Spleen (tissue), 11 donors: ENCODE data around the gene VWF. TPM values are rescaled to one million over a fixed set of nuclear protein-coding genes. Genes with fewer than 3 reads are reported as not detected.
"Not testable (repeated sequence)": the region's sequence is repeated elsewhere in the genome, so short reads cannot be mapped to it uniquely, and the experiment has no call there.

Experiments
- DNase-seq: peaks from one replicate; pipeline ENCODE4 v3.0.0-alpha.2; 2020
- H3K27ac ChIP-seq, 8 donors: fragments of 200-600 bp; sonication (generic) in 7 of 8; 1 replicate in 4 of 8; 2 replicates in 4 of 8; pipeline versions ENCODE4 v1.5.0 to v1.8.0; 2016 to 2021; ENCODE audit warnings: inconsistent platforms in 4 of 8, mild to moderate bottlenecking in 4 of 8, moderate library complexity in 1 of 8
- H3K27me3 ChIP-seq, 7 donors: fragments of 200-600 bp; sonication (generic) in 6 of 7; replicated peaks in 1 of 7; 1 replicate in 4 of 7; 2 replicates in 3 of 7; pipeline versions ENCODE4 v1.5.0 to v1.8.0; 2016 to 2021; ENCODE audit warnings: inconsistent platforms in 3 of 7, mild to moderate bottlenecking in 1 of 7
- H3K36me3 ChIP-seq, 6 donors: fragments of 200-600 bp; sonication (generic) in 5 of 6; 1 replicate in 4 of 6; 2 replicates in 2 of 6; pipeline versions ENCODE4 v1.5.0 to v1.8.0; 2016 to 2021; ENCODE audit warnings: inconsistent platforms in 2 of 6
- H3K4me1 ChIP-seq, 6 donors: fragments of 200-600 bp; sonication (generic) in 5 of 6; 1 replicate in 3 of 6; 2 replicates in 3 of 6; pipeline versions ENCODE4 v1.5.0 to v1.8.0; 2016 to 2021; ENCODE audit warnings: inconsistent platforms in 3 of 6
- H3K4me3 ChIP-seq, 8 donors: fragments of 200-600 bp; sonication (generic) in 7 of 8; 1 replicate in 4 of 8; 2 replicates in 4 of 8; pipeline versions ENCODE4 v1.5.0 to v1.8.0; 2016 to 2021; ENCODE audit warnings: inconsistent platforms in 4 of 8, mild to moderate bottlenecking in 4 of 8, moderate library complexity in 2 of 8
- H3K9me3 ChIP-seq, 8 donors: fragments of 200-600 bp; sonication (generic) in 7 of 8; 1 replicate in 4 of 8; 2 replicates in 4 of 8; pipeline versions ENCODE4 v1.5.0 to v1.8.0; 2016 to 2021; ENCODE audit warnings: inconsistent platforms in 4 of 8
- CTCF ChIP-seq, 11 experiments: fragments of 200-600 bp in 7 of 11; fragments of 450-650 bp in 4 of 11; sonication (generic) in 4 of 11; IDR thresholded peaks in 8 of 11; conservative IDR thresholded peaks in 3 of 11; 1 replicate in 7 of 11; 2 replicates in 4 of 11; pipeline versions ENCODE4 v1.4.0 to v1.8.0; 2016 to 2021; ENCODE audit warnings: antibody characterized with exemption in 11 of 11, inconsistent platforms in 4 of 11, mild to moderate bottlenecking in 1 of 11
- POLR2A ChIP-seq, 3 donors: fragments of 450-650 bp; IDR thresholded peaks; one replicate each; pipeline ENCODE4 v1.5.1; 2017; ENCODE audit warnings: antibody characterized with exemption in 3 of 3, mild to moderate bottlenecking in 1 of 3
- POLR2AphosphoS5 ChIP-seq, 3 donors: sonication (generic); formaldehyde crosslinking; IDR thresholded peaks; one replicate each; pipeline ENCODE4 v1.5.1; 2017; ENCODE audit warnings: antibody characterized with exemption in 3 of 3
- WGBS, 5 donors: extraction: QIAGEN DNeasy Blood & Tissue Kit in 3 of 5; methylation state at CpG; one replicate each; pipeline versions ENCODE4 v1.1.5 to v1.1.7; 2013 to 2018; 5-methylcytosine and 5-hydroxymethylcytosine counted together
- intact Hi-C: fragments of 100-400 bp; cut with DNase I; formaldehyde crosslinking; loops from one replicate; pipeline ENCODE4 v1.15.0; 2023; ENCODE audit warnings: low total_unique reads
- polyA plus RNA-seq, 3 donors: library from polyadenylated mRNA; stranded (reverse); fragments of 200-250 nt; gene quantifications; one replicate each; pipeline ENCODE4 v1.2.1, GENCODE V29; 2013
- total RNA-seq, 7 donors: library from RNA; depleted of rRNA in 3 of 7; stranded (reverse); fragments of >200 nt in 3 of 7; fragmentation: NEBNext Ultra II Directional in 4 of 7; extraction: Animal tissue kit (Norgen Biotek cat#: 25700) in 4 of 7; gene quantifications; one replicate each; pipeline versions ENCODE4 v1.1.0 to v1.2.1, GENCODE V29; 2016 to 2021
- donor health status: healthy with polysubstance abuse.
- donor health status: DM: no; HTN: no; CAD: no; lungs with moderate emphysema.
- donor health status: DM: no; HTN: no; CAD: no.
- donor health status: Bipolar disorder and iron deficiency.
- donor health status: healthy.
- donor health status: DM: no; HTN: no; CAD: no.
- donor health status: DM: yes; HTN: yes; CAD: no.

The VWF gene
- total and polyA plus RNA-seq, 10 donors = 12.9 to 957 (median 321) TPM

DNA sequence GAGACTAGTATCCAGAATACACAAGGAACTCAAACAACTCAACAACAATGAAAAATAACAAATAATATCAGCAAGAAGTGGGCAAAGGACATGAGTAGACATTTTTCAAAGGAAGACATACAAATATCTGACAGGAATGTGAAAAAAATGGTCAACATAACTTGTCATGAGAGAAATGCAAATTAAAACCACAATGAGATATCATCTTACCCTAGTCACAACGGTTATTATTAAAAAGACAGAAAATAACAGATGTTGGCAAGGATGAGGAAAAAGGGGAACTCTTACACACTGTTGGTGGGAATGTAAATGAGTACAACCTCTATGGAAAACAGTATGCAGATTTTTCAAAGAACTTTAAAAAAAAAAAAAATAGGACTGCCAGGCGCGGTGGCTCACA lies 20.4 kb downstream of the VWF start:
- no peak for DNase-seq
- H3K27me3 ChIP-seq = peaks cover 0 to under 1% (median 0%) of the 10 kb centered on the region in 7 donors
- H3K9me3 ChIP-seq = peaks cover 0 to 1% (median 0%) of the 10 kb centered on the region in 8 donors
- H3K36me3 ChIP-seq = no peaks in the 10 kb centered on the region
- H3K4me1 ChIP-seq = peaks cover 0 to 4% (median 0%) of the 10 kb centered on the region in 6 donors
- H3K27ac ChIP-seq = no peak overlapping the region
- intact Hi-C loops = no loop called here
- H3K4me3 ChIP-seq = no peak overlapping the region
- 26 to 68% (median 41%) methylated on average over 3 of the region's 3 CpGs for WGBS, 5 donors
- TF ChIP-seq POLR2AphosphoS5 (IDR thresholded peaks at IDR 0.05) = no peak
- TF ChIP-seq POLR2A (IDR thresholded peaks at IDR 0.05) = no peak

DNA sequence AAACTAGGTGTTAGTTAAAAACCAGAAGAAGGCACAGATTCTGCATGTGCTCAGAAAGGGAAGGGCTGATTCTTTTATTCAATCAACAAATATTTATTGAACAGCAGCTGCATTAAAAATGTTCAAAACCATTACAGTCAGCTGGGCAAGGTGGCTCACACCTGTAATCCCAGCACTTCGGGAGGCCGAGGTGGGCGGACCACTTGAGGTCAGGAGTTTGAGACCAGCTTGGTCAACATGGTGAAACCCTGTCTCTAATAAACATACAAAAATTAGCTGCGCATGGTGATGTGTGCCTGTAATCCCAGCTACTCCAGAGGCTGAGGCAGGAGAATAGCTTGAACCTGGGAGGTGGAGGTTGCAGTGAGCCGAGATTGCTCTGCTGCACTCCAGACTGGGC lies 22.4 kb downstream of the VWF start:
- H3K27me3 ChIP-seq = peaks cover 0 to 11% (median 0%) of the 10 kb centered on the region in 7 donors
- H3K9me3 ChIP-seq, H3K4me1 ChIP-seq, H3K4me3 ChIP-seq, H3K27ac ChIP-seq, intact Hi-C loops, H3K36me3 ChIP-seq: not testable (repeated sequence)
- 96 to 99% (median 97%) methylated on average over 5 of the region's 5 CpGs for WGBS, 5 donors
- peak; percentile 21 for DNase-seq

- intact Hi-C loops = no loop called here
- no peak for DNase-seq
- Histone ChIP-seq H3K4me3 (no peak overlapping the region), H3K27me3 (peaks cover 0 to 16% (median 0%) of the 10 kb centered on the region in 7 donors), H3K36me3 (peaks cover 0 to 3% (median 0%) of the 10 kb centered on the region in 6 donors), H3K27ac (no peak overlapping the region), H3K9me3 (no peaks in the 10 kb centered on the region), H3K4me1 (no peaks in the 10 kb centered on the region)
- 46 to 82% (median 73%) methylated on average over 2 of the region's 2 CpGs for WGBS, 5 donors
- TF ChIP-seq POLR2AphosphoS5 (IDR thresholded peaks at IDR 0.05) (no peak), CTCF (IDR thresholded peaks at IDR 0.05 in 8 of 11, conservative IDR thresholded peaks at IDR 0.05 in 3 of 11) (no peak), POLR2A (IDR thresholded peaks at IDR 0.05) (no peak)
Measured at GRCh38 chr12:6099316-6099715, 25.2 kb downstream of the VWF start.

GRCh38 chr12:6097411-6097810 lies 27.1 kb downstream of the VWF start:
- 45 to 66% (median 55%) methylated on average over 3 of the region's 3 CpGs for WGBS, 5 donors
- TF ChIP-seq POLR2AphosphoS5 (IDR thresholded peaks at IDR 0.05) (no peak), CTCF (IDR thresholded peaks at IDR 0.05 in 8 of 11, conservative IDR thresholded peaks at IDR 0.05 in 3 of 11) (no peak), POLR2A (IDR thresholded peaks at IDR 0.05) (no peak)
- H3K27me3 ChIP-seq = peaks cover 0 to 22% (median 0%) of the 10 kb centered on the region in 7 donors
- DNase-seq = no peak
- H3K36me3 ChIP-seq = peaks cover 0 to 11% (median 0%) of the 10 kb centered on the region in 6 donors
- intact Hi-C loops = no loop called here
- H3K4me3 ChIP-seq = no peak overlapping the region
- H3K4me1 ChIP-seq = peaks cover 0 to 10% (median 0%) of the 10 kb centered on the region in 6 donors
- H3K27ac ChIP-seq = no peak overlapping the region
- no peaks in the 10 kb centered on the region for H3K9me3 ChIP-seq

- H3K4me1 ChIP-seq = peaks cover 0 to 17% (median 0%) of the 10 kb centered on the region in 6 donors
- H3K27me3 ChIP-seq = peaks cover 0 to 22% (median 0%) of the 10 kb centered on the region in 7 donors
- intact Hi-C loops = no loop called here
- H3K27ac ChIP-seq = no peak overlapping the region
- DNase-seq = no peak
- H3K9me3 ChIP-seq = no peaks in the 10 kb centered on the region
- WGBS, 5 donors = 66 to 84% (median 81%) methylated on average over 3 of the region's 3 CpGs
- TF ChIP-seq POLR2AphosphoS5 (IDR thresholded peaks at IDR 0.05) (no peak), POLR2A (IDR thresholded peaks at IDR 0.05) (no peak), CTCF (IDR thresholded peaks at IDR 0.05 in 8 of 11, conservative IDR thresholded peaks at IDR 0.05 in 3 of 11) (no peak)
- H3K36me3 ChIP-seq = peaks cover 0 to 11% (median 0%) of the 10 kb centered on the region in 6 donors
- no peak overlapping the region for H3K4me3 ChIP-seq
Measured at GRCh38 chr12:6096527-6096926, 27.9 kb downstream of the VWF start.
